Activated naive CD4-positive, alpha-beta T cell treated with anti-CD3 and anti-CD28 coated beads, Interleukin-2, amount 10 ng/mL, durations not matched to agents 7 days and 5 days (primary cell): ENCODE results near the gene PPARG.
"Not testable (repeated sequence)": the region's sequence is repeated elsewhere in the genome, so short reads cannot be mapped to it uniquely, and the experiment has no call there.

Experiments used
- CTCF ChIA-PET: fragments of 350-600 bp; sonication (Branson Sonifier 250); formaldehyde crosslinking; loops from one replicate; lab custom pipeline; 2021; ENCODE audit warnings: antibody characterized with exemption; lab: Charles Lee
- DNase-seq: peaks from one replicate; pipeline ENCODE4 v3.0.0-alpha.2; 2020
- H3K27ac Mint-ChIP-seq: one replicate; pipeline ENCODE4 v1.8.0; 2021; ENCODE audit warnings: mild to moderate bottlenecking, moderate library complexity, mixed read lengths
- H3K27me3 Mint-ChIP-seq: one replicate; pipeline ENCODE4 v1.8.0; 2021; ENCODE audit warnings: mild to moderate bottlenecking, mixed read lengths
- H3K36me3 Mint-ChIP-seq: one replicate; pipeline ENCODE4 v1.8.0; 2021; ENCODE audit warnings: mixed read lengths
- H3K4me1 Mint-ChIP-seq: one replicate; pipeline ENCODE4 v1.8.0; 2021; ENCODE audit warnings: mixed read lengths
- H3K4me3 Mint-ChIP-seq: one replicate; pipeline ENCODE4 v1.8.0; 2021; ENCODE audit warnings: mild to moderate bottlenecking, moderate library complexity, mixed read lengths
- H3K9me3 Mint-ChIP-seq: one replicate; pipeline ENCODE4 v1.8.0; 2021; ENCODE audit warnings: mixed read lengths

The PPARG gene

DNA sequence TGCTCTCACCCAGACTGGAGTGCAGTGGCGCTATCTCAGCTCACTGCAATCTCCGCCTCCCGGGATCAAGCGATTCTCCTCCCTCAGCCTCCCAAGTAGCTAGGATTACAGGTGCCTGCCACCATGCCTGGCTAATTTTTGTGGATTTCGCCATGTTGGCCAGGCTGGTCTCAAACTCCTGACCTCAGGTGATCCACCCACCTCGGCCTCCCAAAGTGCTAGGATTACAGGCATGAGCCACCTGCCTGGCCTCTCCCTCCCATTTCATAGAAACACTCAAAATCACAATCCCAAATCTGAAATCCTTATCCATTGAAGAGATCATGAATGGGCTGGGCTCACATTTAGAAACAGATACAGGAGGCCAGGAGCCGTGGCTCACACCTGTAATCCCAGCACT is 180.4 kb downstream of the PPARG start:
- not testable (repeated sequence) for H3K27ac Mint-ChIP-seq, H3K9me3 Mint-ChIP-seq, DNase-seq, H3K36me3 Mint-ChIP-seq, H3K4me1 Mint-ChIP-seq, H3K27me3 Mint-ChIP-seq, H3K4me3 Mint-ChIP-seq
- CTCF ChIA-PET, result interaction anchor here (0.6 kb wide), 1 partner anchor 194 kb away, joined by 3 read pairs; no protein-coding TSS in a partner anchor

- Mint-ChIP-seq H3K27me3 (peaks cover 4% of the 10 kb centered on the region), H3K36me3 (no peaks in the 10 kb centered on the region), H3K4me3 (no peak overlapping the region), H3K9me3 (no peaks in the 10 kb centered on the region), H3K27ac (no peak overlapping the region), H3K4me1 (peaks cover 7% of the 10 kb centered on the region)
- CTCF ChIA-PET, result no interaction called here
- DNase-seq, result no peak
These were observed 181.2 kb downstream of the PPARG start for GRCh38 chr3:12470111-12470510.

DNA sequence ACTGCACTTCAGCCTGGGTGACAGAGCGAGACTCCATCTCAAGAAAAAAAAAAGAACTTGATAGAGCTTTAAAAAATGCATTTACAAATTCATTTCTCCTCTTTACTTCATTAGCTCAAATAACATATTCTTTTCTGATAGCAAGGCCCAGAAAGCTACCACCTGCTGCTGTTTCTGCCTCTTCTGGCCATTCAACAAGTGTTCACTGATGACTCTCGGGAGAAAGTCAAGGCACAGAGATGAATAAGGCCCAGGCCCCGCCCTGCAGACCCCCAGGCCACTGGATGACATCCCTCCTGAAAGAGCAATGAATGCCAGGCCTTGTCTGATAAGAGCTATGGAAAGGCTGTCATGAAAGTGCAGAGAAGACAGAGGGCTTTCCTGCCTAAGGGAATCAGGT is 181.8 kb downstream of the PPARG start:
- CTCF ChIA-PET, result interaction anchor here (1.2 kb wide), 1 partner anchor 9 kb away, joined by 5 read pairs; no protein-coding TSS in a partner anchor
- H3K9me3 Mint-ChIP-seq, result no peaks in the 10 kb centered on the region
- peaks cover 7% of the 10 kb centered on the region for H3K4me1 Mint-ChIP-seq
- H3K4me3 Mint-ChIP-seq, result no peak overlapping the region
- DNase-seq, result no peak
- H3K36me3 Mint-ChIP-seq, result no peaks in the 10 kb centered on the region
- H3K27ac Mint-ChIP-seq, result no peak overlapping the region
- peaks cover 4% of the 10 kb centered on the region for H3K27me3 Mint-ChIP-seq

GRCh38 chr3:12471241-12471640 is 182.4 kb downstream of the PPARG start:
- Mint-ChIP-seq H3K27ac (no peak overlapping the region), H3K9me3 (no peaks in the 10 kb centered on the region), H3K4me1 (peaks cover 7% of the 10 kb centered on the region), H3K4me3 (no peak overlapping the region), H3K27me3 (peaks cover 4% of the 10 kb centered on the region), H3K36me3 (no peaks in the 10 kb centered on the region)
- no peak for DNase-seq
- CTCF ChIA-PET, result interaction anchor here (1.2 kb wide), 1 partner anchor 9 kb away, joined by 5 read pairs; no protein-coding TSS in a partner anchor

- H3K27ac Mint-ChIP-seq, result no peak overlapping the region
These were observed 183.2 kb downstream of the PPARG start for GRCh38 chr3:12472000-12472610.

GRCh38 chr3:12472796-12473195 is 183.9 kb downstream of the PPARG start:
- no peak for DNase-seq
- H3K36me3 Mint-ChIP-seq, result no peaks in the 10 kb centered on the region
- H3K9me3 Mint-ChIP-seq, result no peaks in the 10 kb centered on the region
- H3K27ac Mint-ChIP-seq, result no peak overlapping the region
- no peak overlapping the region for H3K4me3 Mint-ChIP-seq
- CTCF ChIA-PET, result interaction anchor here (1.2 kb wide), 1 partner anchor 338 kb away, joined by 4 read pairs; no protein-coding TSS in a partner anchor
- peaks cover 7% of the 10 kb centered on the region for H3K4me1 Mint-ChIP-seq
- H3K27me3 Mint-ChIP-seq, result peaks cover 4% of the 10 kb centered on the region

More at GRCh38 chr3:12472000-12472610, 183.2 kb downstream of the PPARG start:
- Mint-ChIP-seq H3K27me3 (peaks cover 4% of the 10 kb centered on the region), H3K4me1 (peaks cover 7% of the 10 kb centered on the region), H3K36me3 (no peaks in the 10 kb centered on the region), H3K9me3 (no peaks in the 10 kb centered on the region), H3K4me3 (no peak overlapping the region)
- CTCF ChIA-PET, result interaction anchor here (1.2 kb wide), 2 partner anchors 8 to 337 kb away, joined by 4 to 5 read pairs; no protein-coding TSS in a partner anchor
- no peak for DNase-seq

DNA sequence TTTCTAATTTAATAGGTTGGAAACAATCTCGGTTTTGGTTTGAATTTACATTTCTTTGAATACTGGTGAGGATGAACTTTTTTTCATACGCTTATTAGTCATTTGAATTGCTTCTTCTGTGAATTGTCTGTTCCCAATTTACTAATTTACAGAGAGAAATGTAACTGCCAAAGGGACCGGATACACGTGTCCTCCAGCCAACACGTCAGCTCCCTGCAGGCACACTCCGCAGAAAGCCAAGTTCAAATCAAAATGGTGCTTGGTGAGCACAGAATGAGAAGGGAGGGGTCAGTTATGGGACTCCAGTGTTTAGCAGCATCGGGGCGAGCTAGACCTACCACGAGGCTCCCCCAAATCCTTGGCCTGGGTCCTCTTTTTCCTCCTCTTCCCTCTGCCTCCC is 184.6 kb downstream of the PPARG start:
- peaks cover 4% of the 10 kb centered on the region for H3K27me3 Mint-ChIP-seq
- peaks cover 7% of the 10 kb centered on the region for H3K4me1 Mint-ChIP-seq
- no peak overlapping the region for H3K27ac Mint-ChIP-seq
- no peak overlapping the region for H3K4me3 Mint-ChIP-seq
- CTCF ChIA-PET, result interaction anchor here (0.7 kb wide), 1 partner anchor 338 kb away, joined by 3 read pairs; no protein-coding TSS in a partner anchor
- H3K36me3 Mint-ChIP-seq, result no peaks in the 10 kb centered on the region
- H3K9me3 Mint-ChIP-seq, result no peaks in the 10 kb centered on the region
- no peak for DNase-seq

DNA sequence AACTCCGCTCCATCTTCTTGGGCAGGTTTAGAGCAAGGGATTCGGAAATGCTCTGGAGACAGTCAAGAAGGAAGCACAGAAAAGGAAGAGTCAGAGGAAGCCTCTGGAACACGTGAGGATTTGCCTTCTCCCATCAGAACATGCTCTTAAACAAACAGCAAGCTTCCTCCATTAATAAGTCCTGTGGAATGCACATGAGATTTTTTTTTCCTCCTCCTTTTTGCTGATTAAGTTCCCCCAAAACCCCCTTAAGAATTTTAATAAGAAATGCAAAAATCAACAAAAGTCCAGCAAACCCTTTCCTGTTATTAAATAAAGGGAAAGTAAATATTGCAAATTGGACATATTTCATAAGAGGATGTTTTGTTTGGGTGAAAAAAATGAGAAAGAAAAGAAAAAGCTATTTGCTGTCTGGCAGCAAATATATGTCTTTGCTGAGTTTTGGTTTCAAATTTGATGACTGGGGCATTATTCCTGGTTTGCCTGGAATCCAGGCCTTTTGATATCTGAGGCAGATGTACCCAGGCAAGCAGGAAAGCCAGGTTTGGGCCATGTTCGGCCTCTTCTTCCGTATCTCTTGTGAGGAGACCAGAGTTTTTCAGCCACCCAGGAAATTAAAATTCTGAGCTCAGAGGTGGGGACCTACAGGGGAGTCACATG is 187.5 kb downstream of the PPARG start:
- Mint-ChIP-seq H3K27ac (no peak overlapping the region), H3K27me3 (no peaks in the 10 kb centered on the region), H3K4me1 (peaks cover 2% of the 10 kb centered on the region), H3K4me3 (no peak overlapping the region), H3K9me3 (no peaks in the 10 kb centered on the region), H3K36me3 (no peaks in the 10 kb centered on the region)
- CTCF ChIA-PET, result interaction anchor here (5.8 kb wide), 1 partner anchor 341 kb away, joined by 145 read pairs; no protein-coding TSS in a partner anchor
- no peak for DNase-seq

DNA sequence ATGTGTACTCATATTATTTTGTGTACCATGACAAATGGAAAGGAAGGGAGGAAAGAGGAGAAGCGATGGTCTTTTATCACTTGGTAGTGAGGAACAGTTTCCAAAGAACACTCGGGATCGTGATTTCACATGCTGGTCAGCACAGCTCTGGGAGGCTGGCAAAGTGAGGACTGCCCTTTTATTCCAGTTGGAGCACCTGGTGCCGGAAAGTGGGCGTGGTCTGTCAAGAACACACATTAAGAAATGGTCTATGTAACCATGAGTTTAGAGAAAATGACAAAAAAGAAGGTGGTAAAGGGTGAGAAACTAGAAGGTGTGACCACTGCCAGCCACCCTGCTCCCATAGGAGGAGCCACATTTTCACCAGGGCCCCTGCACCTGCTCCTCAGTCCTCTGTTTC is 188.4 kb downstream of the PPARG start:
- CTCF ChIA-PET, result interaction anchor here (1.0 to 5.8 kb wide), 2 partner anchors 301 to 342 kb away, joined by 4 to 145 read pairs; no protein-coding TSS in a partner anchor

DNA sequence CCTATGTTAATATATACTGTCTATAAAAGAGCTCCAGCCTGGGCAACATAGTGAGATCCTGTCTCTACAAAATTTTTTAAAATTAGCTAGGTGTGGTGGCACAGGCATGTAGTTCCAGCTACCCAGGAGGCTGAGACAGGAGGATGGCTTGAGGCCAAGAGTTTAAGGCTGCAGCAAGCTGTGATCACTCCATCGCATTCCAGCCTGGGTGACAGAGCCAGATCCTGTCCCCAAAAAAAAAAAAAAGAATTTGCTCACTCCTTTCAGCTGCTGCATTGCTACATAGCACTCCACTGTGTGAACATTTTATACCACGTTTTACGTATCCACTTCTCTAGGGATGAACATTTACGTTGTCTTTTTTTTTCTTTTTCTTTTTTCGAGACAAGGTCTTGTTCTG is 189.5 kb downstream of the PPARG start:
- Mint-ChIP-seq H3K9me3 (no peaks in the 10 kb centered on the region), H3K27ac (no peak overlapping the region), H3K4me1 (peaks cover 6% of the 10 kb centered on the region), H3K36me3 (no peaks in the 10 kb centered on the region), H3K4me3 (no peak overlapping the region), H3K27me3 (no peaks in the 10 kb centered on the region)
- DNase-seq, result no peak
- CTCF ChIA-PET, result interaction anchor here (1.0 to 5.8 kb wide), 2 partner anchors 302 to 343 kb away, joined by 4 to 145 read pairs; no protein-coding TSS in a partner anchor

More for the DNA sequence above, 188.4 kb downstream of the PPARG start:
- Mint-ChIP-seq H3K4me1 (no peaks in the 10 kb centered on the region), H3K9me3 (no peaks in the 10 kb centered on the region), H3K27ac (no peak overlapping the region), H3K36me3 (no peaks in the 10 kb centered on the region), H3K27me3 (no peaks in the 10 kb centered on the region), H3K4me3 (no peak overlapping the region)
- DNase-seq, result no peak

- CTCF ChIA-PET, result interaction anchor here (0.7 to 5.8 kb wide), 21 partner anchors 8 to 344 kb away, joined by 3 to 145 read pairs (median 4); no protein-coding TSS in a partner anchor
- not testable (repeated sequence) for DNase-seq, H3K36me3 Mint-ChIP-seq, H3K27me3 Mint-ChIP-seq, H3K4me3 Mint-ChIP-seq, H3K27ac Mint-ChIP-seq, H3K9me3 Mint-ChIP-seq
- H3K4me1 Mint-ChIP-seq, result peaks cover 14% of the 10 kb centered on the region
These were observed 190.3 kb downstream of the PPARG start for GRCh38 chr3:12479198-12479597.

GRCh38 chr3:12479919-12480427 is 191.1 kb downstream of the PPARG start:
- H3K4me3 Mint-ChIP-seq, result no peak overlapping the region
- peaks cover 7% of the 10 kb centered on the region for H3K27me3 Mint-ChIP-seq
- CTCF ChIA-PET, result interaction anchor here (0.6 to 5.8 kb wide), 27 partner anchors 9 to 695 kb away, joined by 3 to 145 read pairs (median 4); no protein-coding TSS in a partner anchor
- H3K36me3 Mint-ChIP-seq, result no peaks in the 10 kb centered on the region
- no peak overlapping the region for H3K27ac Mint-ChIP-seq
- DNase-seq, result peak; percentile 34
- H3K4me1 Mint-ChIP-seq, result peaks cover 19% of the 10 kb centered on the region
- no peaks in the 10 kb centered on the region for H3K9me3 Mint-ChIP-seq

- H3K27ac Mint-ChIP-seq, result peak overlapping the region; percentile 99
- H3K36me3 Mint-ChIP-seq, result no peaks in the 10 kb centered on the region
- peaks cover 36% of the 10 kb centered on the region for H3K4me1 Mint-ChIP-seq
- peaks cover 7% of the 10 kb centered on the region for H3K27me3 Mint-ChIP-seq
- CTCF ChIA-PET, result interaction anchor here (0.5 to 3.9 kb wide), 3 partner anchors 12 to 351 kb away, joined by 3 to 21 read pairs (median 4); no protein-coding TSS in a partner anchor
- H3K9me3 Mint-ChIP-seq, result no peaks in the 10 kb centered on the region
- DNase-seq, result no peak
- peak overlapping the region; percentile 88 for H3K4me3 Mint-ChIP-seq
These were observed 194.5 kb downstream of the PPARG start for GRCh38 chr3:12483410-12483809.

GRCh38 chr3:12483872-12484197 is 195.0 kb downstream of the PPARG start:
- no peak for DNase-seq
- Mint-ChIP-seq H3K9me3 (no peaks in the 10 kb centered on the region), H3K4me1 (peaks cover 36% of the 10 kb centered on the region), H3K27me3 (peaks cover 7% of the 10 kb centered on the region), H3K4me3 (peak overlapping the region; percentile 88), H3K36me3 (no peaks in the 10 kb centered on the region), H3K27ac (peak overlapping the region; percentile 99)
- CTCF ChIA-PET, result interaction anchor here (0.5 to 3.9 kb wide), 4 partner anchors 11 to 351 kb away, joined by 3 to 21 read pairs (median 4); no protein-coding TSS in a partner anchor
